B cell (primary cell): Measurements from ENCODE around the gene KIF3C. TPM values are rescaled to one million over a fixed set of nuclear protein-coding genes. Genes with fewer than 3 reads are reported as not detected.
"Not testable (repeated sequence)": the region's sequence is repeated elsewhere in the genome, so short reads cannot be mapped to it uniquely, and the experiment has no call there.

Experiments
- ATAC-seq: fragments of 200-7000 bp; cut with Tn5 transposase; one replicate; pipeline ENCODE4 v1.10.0; 2021; ENCODE audit warnings: low read depth, mild to moderate bottlenecking, moderate number of reproducible peaks, moderate library complexity
- CTCF ChIA-PET: fragments of 350-600 bp; sonication (Branson Sonifier 250); formaldehyde crosslinking; loops from one replicate; lab custom pipeline; 2021; ENCODE audit warnings: antibody characterized with exemption, inconsistent platforms; lab: Charles Lee
- POLR2A ChIA-PET: fragments of 350-600 bp; sonication (Branson Sonifier 250); formaldehyde crosslinking; loops from one replicate; lab custom pipeline; 2021; ENCODE audit warnings: antibody characterized with exemption; lab: Charles Lee
- DNase-seq: peaks from one replicate; pipeline ENCODE4 v3.0.0; 2013
- H2AFZ ChIP-seq: 2 replicates; pipeline ENCODE4 v1.6.1; 2012; ENCODE audit warnings: mild to moderate bottlenecking, low read depth, low read length; ENCODE audit not compliant: insufficient read depth, poor library complexity, severe bottlenecking
- H3K27ac ChIP-seq, 2 donors: 1 replicate in 1 of 2; 2 replicates in 1 of 2; pipeline ENCODE4 v1.5.1; 2012 to 2013; ENCODE audit warnings: low read length in 2 of 2, mild to moderate bottlenecking in 2 of 2, moderate library complexity in 1 of 2
- H3K27me3 ChIP-seq, 4 experiments: fragments of 200-600 bp in 1 of 4; sonication (generic) in 1 of 4; replicated peaks in 1 of 4; 1 replicate in 2 of 4; 2 replicates in 2 of 4; pipeline versions ENCODE4 v1.6.1 to v1.7.0; 2013 to 2016; ENCODE audit warnings: low read length in 3 of 4, mild to moderate bottlenecking in 2 of 4, mixed read lengths in 1 of 4, moderate library complexity in 1 of 4; ENCODE audit not compliant: insufficient read depth in 4 of 4, control insufficient read depth in 3 of 4; ENCODE audit errors: control extremely low read depth in 1 of 4
- H3K36me3 ChIP-seq, 2 experiments: replicated peaks in 1 of 2; 1 replicate in 1 of 2; 2 replicates in 1 of 2; pipeline versions ENCODE4 v1.6.1 to v1.7.1; 2013; ENCODE audit warnings: low read length in 1 of 2; ENCODE audit not compliant: insufficient read depth in 2 of 2, control insufficient read depth in 1 of 2; ENCODE audit errors: control extremely low read depth in 1 of 2, extremely low read depth in 1 of 2
- H3K4me1 ChIP-seq, 2 donors: fragments of 200-600 bp in 1 of 2; sonication (generic) in 1 of 2; 1 replicate in 1 of 2; 2 replicates in 1 of 2; pipeline versions ENCODE4 v1.5.1 to v1.6.1; 2013 to 2017; ENCODE audit warnings: low read length in 2 of 2; ENCODE audit not compliant: control insufficient read depth in 2 of 2, insufficient read depth in 2 of 2
- H3K4me2 ChIP-seq: replicated peaks from 2 replicates; pipeline ENCODE3; 2012; ENCODE audit warnings: mild to moderate bottlenecking, low read depth, low read length; ENCODE audit not compliant: poor library complexity, severe bottlenecking
- H3K4me3 ChIP-seq, 5 experiments: fragments of 200-600 bp in 1 of 5; sonication (generic) in 1 of 5; 1 replicate in 3 of 5; 2 replicates in 2 of 5; pipeline versions ENCODE4 v1.5.1 to v1.7.0; 2011 to 2016; ENCODE audit warnings: low read length in 4 of 5, mild to moderate bottlenecking in 4 of 5, low read depth in 2 of 5, control low read depth in 1 of 5, moderate library complexity in 1 of 5; ENCODE audit not compliant: insufficient read depth in 1 of 5; ENCODE audit errors: control extremely low read depth in 1 of 5, extremely low read depth in 1 of 5
- H3K79me2 ChIP-seq: fragments of 200-600 bp; sonication (generic); one replicate; pipeline ENCODE4 v1.6.0; 2016; ENCODE audit warnings: low read length; ENCODE audit not compliant: control insufficient read depth, insufficient read depth
- H3K9ac ChIP-seq: fragments of 200-600 bp; sonication (generic); 2 replicates; pipeline ENCODE4 v1.6.1; 2017; ENCODE audit warnings: mild to moderate bottlenecking, low read length, moderate library complexity
- H3K9me3 ChIP-seq, 3 donors: one replicate each; pipeline versions ENCODE4 v1.6.1 to v1.7.1; 2013; ENCODE audit warnings: low read length in 2 of 3; ENCODE audit not compliant: control insufficient read depth in 2 of 3, insufficient read depth in 1 of 3; ENCODE audit errors: control extremely low read depth in 1 of 3
- H4K20me1 ChIP-seq: 2 replicates; pipeline ENCODE4 v1.6.0; 2012; ENCODE audit warnings: mild to moderate bottlenecking, low read length; ENCODE audit not compliant: insufficient read depth, control insufficient read depth, poor library complexity, severe bottlenecking
- H3K27ac Mint-ChIP-seq: one replicate; pipeline ENCODE4 v1.8.0; 2021; ENCODE audit warnings: mixed read lengths
- H3K27me3 Mint-ChIP-seq: one replicate; pipeline ENCODE4 v1.8.0; 2021; ENCODE audit warnings: mixed read lengths
- H3K4me1 Mint-ChIP-seq: one replicate; pipeline ENCODE4 v1.8.0; 2021; ENCODE audit warnings: mixed read lengths
- H3K4me3 Mint-ChIP-seq: one replicate; pipeline ENCODE4 v1.8.0; 2021; ENCODE audit warnings: mixed read lengths
- H3K9me3 Mint-ChIP-seq: one replicate; pipeline ENCODE4 v1.8.0; 2022; ENCODE audit warnings: mixed read lengths; ENCODE audit not compliant: insufficient read depth
- EZH2 ChIP-seq: IDR thresholded peaks from 2 replicates; pipeline ENCODE4 v1.6.1; 2012; ENCODE audit warnings: borderline replicate concordance, low read depth, mild to moderate bottlenecking, moderate library complexity, low read length; ENCODE audit not compliant: insufficient read depth, poor library complexity, severe bottlenecking
- WGBS: methylation state at CpG from one replicate; pipeline ENCODE4 v1.1.5; 2013; ENCODE audit warnings: missing lambda C conversion rate; ENCODE audit not compliant: insufficient coverage; 5-methylcytosine and 5-hydroxymethylcytosine counted together
- intact Hi-C: fragments of 100-400 bp; cut with micrococcal nuclease; formaldehyde crosslinking; loops from one replicate; pipeline ENCODE4 v1.10.0; 2022
- polyA plus RNA-seq: library from polyadenylated mRNA; depleted of rRNA; stranded (reverse); fragments of >200 nt; gene quantifications from 2 replicates; pipeline ENCODE4 v1.2.3, GENCODE V29; 2012
- total RNA-seq, 2 donors: library from RNA; stranded (reverse); fragments of 120-200 nt in 1 of 2; gene quantifications; 1 replicate in 1 of 2; 2 replicates in 1 of 2; pipeline versions ENCODE4 v1.2.3 to v1.2.4, GENCODE V29; 2013 to 2022
- TF ChIP-seq, protein P1 (sequence below): fragments of 200-600 bp; IDR thresholded peaks from one replicate; pipeline ENCODE4 v1.8.0; 2022; ENCODE audit warnings: antibody characterized with exemption, mild to moderate bottlenecking

The KIF3C gene
- total and polyA plus RNA-seq, 2 donors (not counting 1 experiment from before 2014, with no cell fraction given): 0.84 to 4.0 TPM

DNA sequence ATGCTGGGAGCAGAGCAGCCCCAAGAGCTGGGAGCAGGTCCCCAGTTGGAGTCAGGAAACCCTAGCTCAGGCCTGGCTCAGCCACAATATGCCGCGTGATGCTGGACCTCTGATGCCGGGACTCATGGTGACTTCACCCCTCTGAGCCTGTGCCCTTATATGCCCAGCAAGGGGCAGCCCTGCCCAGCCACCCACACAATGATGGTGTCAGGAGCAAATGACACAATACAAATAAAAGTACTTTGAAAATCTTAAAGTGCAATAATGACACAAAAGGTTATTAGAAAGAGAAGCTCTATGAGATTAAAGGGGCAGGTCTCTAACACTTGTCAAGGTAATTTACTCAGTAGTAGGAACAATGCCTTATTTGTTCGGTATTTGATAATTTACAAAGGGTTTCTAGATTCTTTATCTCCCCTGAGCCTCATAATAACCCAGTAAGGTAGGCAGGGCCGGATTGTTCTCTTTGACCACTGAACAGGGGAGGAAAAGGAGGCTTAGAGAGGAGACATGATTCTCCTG lies 18.3 kb upstream of the KIF3C start:
- no peak for DNase-seq
- intact Hi-C loops: no loop called here

DNA sequence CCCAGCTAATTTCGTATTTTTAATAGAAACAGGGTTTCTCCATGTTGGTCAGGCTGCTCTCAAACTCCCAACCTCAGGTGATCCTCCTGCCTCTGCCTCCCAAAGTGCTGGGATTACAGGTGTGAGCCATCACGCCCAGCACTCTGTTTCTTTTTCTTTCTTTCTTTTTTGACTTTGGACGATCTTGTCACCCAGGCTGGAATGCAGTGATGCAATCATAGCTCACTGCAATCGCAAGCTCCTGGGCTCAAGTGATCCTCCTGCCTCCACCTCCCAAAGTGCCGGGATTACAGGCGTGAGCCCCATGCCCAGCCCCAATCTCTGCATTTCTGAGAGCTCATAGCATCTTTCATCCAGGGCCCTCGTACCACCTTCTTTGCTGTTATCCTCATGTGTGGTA lies 17.1 kb upstream of the KIF3C start:
- H3K9me3 ChIP-seq, H3K4me3 Mint-ChIP-seq, H3K4me2 ChIP-seq, H3K27ac Mint-ChIP-seq, intact Hi-C loops, H3K4me1 ChIP-seq, H3K9me3 Mint-ChIP-seq, H3K4me1 Mint-ChIP-seq, H2AFZ ChIP-seq, H3K27ac ChIP-seq, H3K27me3 Mint-ChIP-seq, H3K4me3 ChIP-seq, H4K20me1 ChIP-seq, POLR2A ChIA-PET, DNase-seq, ATAC-seq, H3K36me3 ChIP-seq, H3K79me2 ChIP-seq, H3K9ac ChIP-seq: not testable (repeated sequence)
- 97% methylated on average over 7 of the region's 7 CpGs for WGBS
- CTCF ChIA-PET: interaction anchor here (0.5 to 1.8 kb wide), 3 partner anchors 8 to 349 kb away, joined by 3 to 6 read pairs (median 4); no protein-coding TSS in a partner anchor
- peaks cover 0 to 10% (median 0%) of the 10 kb centered on the region in 4 experiments for H3K27me3 ChIP-seq

More for the DNA sequence above, 18.3 kb upstream of the KIF3C start:
- H3K4me3 ChIP-seq: no peak overlapping the region
- ChIA-PET POLR2A (no interaction called here), CTCF (interaction anchor here (1.8 kb wide), 1 partner anchor 9 kb away, joined by 6 read pairs; no protein-coding TSS in a partner anchor)
- H2AFZ ChIP-seq: no peak overlapping the region
- no peak overlapping the region for H3K27ac ChIP-seq
- no peaks in the 10 kb centered on the region for H3K4me1 Mint-ChIP-seq
- H3K9ac ChIP-seq: no peak overlapping the region
- H3K27ac Mint-ChIP-seq: no peak overlapping the region
- no peaks in the 10 kb centered on the region for H3K36me3 ChIP-seq
- no peaks in the 10 kb centered on the region for H3K4me1 ChIP-seq
- H3K9me3 ChIP-seq: no peaks in the 10 kb centered on the region
- no peaks in the 10 kb centered on the region for H4K20me1 ChIP-seq
- no peak for TF ChIP-seq EZH2
- TF ChIP-seq, protein P1, sequence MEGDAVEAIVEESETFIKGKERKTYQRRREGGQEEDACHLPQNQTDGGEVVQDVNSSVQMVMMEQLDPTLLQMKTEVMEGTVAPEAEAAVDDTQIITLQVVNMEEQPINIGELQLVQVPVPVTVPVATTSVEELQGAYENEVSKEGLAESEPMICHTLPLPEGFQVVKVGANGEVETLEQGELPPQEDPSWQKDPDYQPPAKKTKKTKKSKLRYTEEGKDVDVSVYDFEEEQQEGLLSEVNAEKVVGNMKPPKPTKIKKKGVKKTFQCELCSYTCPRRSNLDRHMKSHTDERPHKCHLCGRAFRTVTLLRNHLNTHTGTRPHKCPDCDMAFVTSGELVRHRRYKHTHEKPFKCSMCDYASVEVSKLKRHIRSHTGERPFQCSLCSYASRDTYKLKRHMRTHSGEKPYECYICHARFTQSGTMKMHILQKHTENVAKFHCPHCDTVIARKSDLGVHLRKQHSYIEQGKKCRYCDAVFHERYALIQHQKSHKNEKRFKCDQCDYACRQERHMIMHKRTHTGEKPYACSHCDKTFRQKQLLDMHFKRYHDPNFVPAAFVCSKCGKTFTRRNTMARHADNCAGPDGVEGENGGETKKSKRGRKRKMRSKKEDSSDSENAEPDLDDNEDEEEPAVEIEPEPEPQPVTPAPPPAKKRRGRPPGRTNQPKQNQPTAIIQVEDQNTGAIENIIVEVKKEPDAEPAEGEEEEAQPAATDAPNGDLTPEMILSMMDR: no peak
- peaks cover 8% of the 10 kb centered on the region for H3K27me3 Mint-ChIP-seq
- no peak for ATAC-seq
- peaks cover 0 to 10% (median 0%) of the 10 kb centered on the region in 4 experiments for H3K27me3 ChIP-seq
- no peak overlapping the region for H3K4me2 ChIP-seq
- no peaks in the 10 kb centered on the region for H3K79me2 ChIP-seq
- 79% methylated on average over 4 of the region's 5 CpGs for WGBS
- no peak overlapping the region for H3K4me3 Mint-ChIP-seq
- H3K9me3 Mint-ChIP-seq: no peaks in the 10 kb centered on the region

DNA sequence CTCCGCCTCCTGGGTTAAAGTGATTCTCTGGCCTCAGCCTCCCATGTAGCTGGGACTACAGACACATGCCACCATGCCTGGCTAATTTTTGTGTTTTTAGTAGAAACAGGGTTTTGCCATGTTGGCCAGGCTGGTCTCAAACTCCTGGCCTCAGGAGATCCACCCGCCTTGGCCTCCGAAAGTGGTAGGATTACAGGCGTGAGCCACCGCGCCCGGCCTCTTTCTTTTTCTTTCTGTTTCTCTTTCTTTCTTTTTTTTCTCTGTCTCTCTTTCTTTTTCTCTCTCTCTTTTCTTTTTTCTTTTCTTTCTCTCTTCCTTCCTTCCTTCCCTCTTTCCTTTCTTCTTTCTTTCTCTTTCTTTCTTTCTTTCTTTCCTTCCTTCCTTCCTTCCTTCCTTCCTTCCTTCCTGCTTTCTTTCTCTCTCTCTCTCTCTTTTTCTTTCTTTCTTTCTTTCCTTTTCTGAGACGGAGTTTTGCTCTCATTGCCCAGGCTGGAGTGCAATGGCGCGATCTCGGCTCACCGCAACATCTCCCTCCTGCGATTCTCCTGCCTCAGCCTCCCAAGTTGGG lies 16.6 kb upstream of the KIF3C start:
- H3K27me3 Mint-ChIP-seq, intact Hi-C loops, H3K9me3 Mint-ChIP-seq, POLR2A ChIA-PET, H3K27ac Mint-ChIP-seq, DNase-seq, H3K27ac ChIP-seq, H4K20me1 ChIP-seq, H3K4me2 ChIP-seq, H3K36me3 ChIP-seq, H3K4me1 ChIP-seq, ATAC-seq, H2AFZ ChIP-seq, H3K9me3 ChIP-seq, H3K79me2 ChIP-seq, H3K4me1 Mint-ChIP-seq, H3K4me3 Mint-ChIP-seq, H3K4me3 ChIP-seq, H3K9ac ChIP-seq: not testable (repeated sequence)
- H3K27me3 ChIP-seq: peaks cover 0 to 10% (median 0%) of the 10 kb centered on the region in 4 experiments
- 97% methylated on average over 13 of the region's 13 CpGs for WGBS
- CTCF ChIA-PET: interaction anchor here (0.7 to 0.9 kb wide), 2 partner anchors 20 to 332 kb away, joined by 4 to 8 read pairs; no protein-coding TSS in a partner anchor
